ENCODE data around the gene GFRA1. TPM values are rescaled to one million over a fixed set of nuclear protein-coding genes. Genes with fewer than 3 reads are reported as not detected.

GFRA1 gene
- polyA plus RNA-seq, 1 of the 3 experiments (the other 2 are of a cell fraction): 1.6 TPM

GRCh38 chr10:116045366-116046356 lies 227.3 kb downstream of the GFRA1 start:
- POLR2A ChIA-PET: no interaction called here
- TF ChIP-seq NFIC (IDR thresholded peaks at IDR 0.05; ENCODE audit: borderline replicate concordance) (no peak), ELF1 (IDR thresholded peaks at IDR 0.05) (no peak), EP300 (IDR thresholded peaks at IDR 0.05; ENCODE audit: borderline replicate concordance in 1 of 2, low read depth in 1 of 2, low read length in 1 of 2) (no peak), RXRA (IDR thresholded peaks at IDR 0.05; ENCODE audit: borderline replicate concordance, low read depth) (no peak)
- H3K4me1 ChIP-seq (ENCODE audit: control insufficient read depth in 1 of 2, insufficient read depth in 2 of 2, low read depth in 1 of 2, low read length in 1 of 2): peaks cover 0 to 5% of the 10 kb centered on the region in 2 experiments; a peak in 1 of 4 replicates
- CTCF ChIA-PET: no interaction called here
- H3K9me3 ChIP-seq: no peaks in the 10 kb centered on the region
- H3K27ac ChIP-seq (ENCODE audit: low read depth in 2 of 2, low read length in 1 of 2): no peak overlapping the region
- no peaks in the 10 kb centered on the region for H3K9me2 ChIP-seq
- H3K4me3 ChIP-seq (ENCODE audit: low read depth in 2 of 2, low read length in 1 of 2): no peak overlapping the region
- H4K20me1 ChIP-seq (ENCODE audit: insufficient read depth): no peaks in the 10 kb centered on the region
- no peaks in the 10 kb centered on the region for H3K36me3 ChIP-seq (replicated peaks in 1 of 2; ENCODE audit: control insufficient read depth in 1 of 2, insufficient read depth in 2 of 2, low read length in 1 of 2)
- no peak overlapping the region for H2AFZ ChIP-seq (ENCODE audit: low read depth)
- H3K4me2 ChIP-seq: no peak overlapping the region
- H3F3A ChIP-seq (replicated peaks; ENCODE audit: insufficient read depth): no peaks in the 10 kb centered on the region
- 40% methylated on average over 13 of the region's 13 CpGs for WGBS (ENCODE audit: low lambda C conversion rate)
- no peak overlapping the region for H3K9ac ChIP-seq
- DNase-seq: no peak
- no peaks in the 10 kb centered on the region for H3K27me3 ChIP-seq (ENCODE audit: insufficient read depth)
- H3K79me2 ChIP-seq (ENCODE audit: insufficient read depth): no peaks in the 10 kb centered on the region

- CTCF ChIA-PET: no interaction called here
Observed at GRCh38 chr10:116044801-116045248, 228.2 kb downstream of the GFRA1 start.

GRCh38 chr10:116043861-116044260 lies 229.1 kb downstream of the GFRA1 start:
- Histone ChIP-seq H3K27me3 (ENCODE audit: insufficient read depth) (no peaks in the 10 kb centered on the region), H3K79me2 (ENCODE audit: insufficient read depth) (no peaks in the 10 kb centered on the region), H4K20me1 (ENCODE audit: insufficient read depth) (no peaks in the 10 kb centered on the region), H3K4me1 (ENCODE audit: control insufficient read depth in 1 of 2, insufficient read depth in 2 of 2, low read depth in 1 of 2, low read length in 1 of 2) (peaks cover 0 to 5% of the 10 kb centered on the region in 2 experiments; a peak in 1 of 4 replicates), H3K27ac (ENCODE audit: low read depth in 2 of 2, low read length in 1 of 2) (no peak overlapping the region), H3K9me3 (no peaks in the 10 kb centered on the region), H3K9ac (no peak overlapping the region), H3K4me2 (no peak overlapping the region), H2AFZ (ENCODE audit: low read depth) (no peak overlapping the region), H3K9me2 (no peaks in the 10 kb centered on the region), H3K4me3 (ENCODE audit: low read depth in 2 of 2, low read length in 1 of 2) (no peak overlapping the region), H3K36me3 (replicated peaks in 1 of 2; ENCODE audit: control insufficient read depth in 1 of 2, insufficient read depth in 2 of 2, low read length in 1 of 2) (no peaks in the 10 kb centered on the region), H3F3A (replicated peaks; ENCODE audit: insufficient read depth) (no peaks in the 10 kb centered on the region)
- POLR2A ChIA-PET: no interaction called here
- DNase-seq: no peak
- WGBS (ENCODE audit: low lambda C conversion rate): 52% methylated on average over 8 of the region's 8 CpGs
- TF ChIP-seq USF2 (IDR thresholded peaks at IDR 0.05; ENCODE audit: borderline replicate concordance, low read depth, low read length) (no peak), YY1 (IDR thresholded peaks at IDR 0.05; ENCODE audit: low read depth) (no peak), JUND (IDR thresholded peaks at IDR 0.05) (no peak), NFIC (IDR thresholded peaks at IDR 0.05; ENCODE audit: borderline replicate concordance) (no peak)
- CTCF ChIA-PET: no interaction called here

More at GRCh38 chr10:116044801-116045248, 228.2 kb downstream of the GFRA1 start:
- Histone ChIP-seq H3K4me1 (ENCODE audit: control insufficient read depth in 1 of 2, insufficient read depth in 2 of 2, low read depth in 1 of 2, low read length in 1 of 2) (peaks cover 0 to 5% of the 10 kb centered on the region in 2 experiments; a peak in 1 of 4 replicates), H3K79me2 (ENCODE audit: insufficient read depth) (no peaks in the 10 kb centered on the region), H3K9ac (no peak overlapping the region), H3K27ac (ENCODE audit: low read depth in 2 of 2, low read length in 1 of 2) (no peak overlapping the region), H2AFZ (ENCODE audit: low read depth) (no peak overlapping the region), H3K36me3 (replicated peaks in 1 of 2; ENCODE audit: control insufficient read depth in 1 of 2, insufficient read depth in 2 of 2, low read length in 1 of 2) (no peaks in the 10 kb centered on the region), H3F3A (replicated peaks; ENCODE audit: insufficient read depth) (no peaks in the 10 kb centered on the region), H3K9me2 (no peaks in the 10 kb centered on the region), H4K20me1 (ENCODE audit: insufficient read depth) (no peaks in the 10 kb centered on the region), H3K4me2 (no peak overlapping the region), H3K9me3 (no peaks in the 10 kb centered on the region), H3K4me3 (ENCODE audit: low read depth in 2 of 2, low read length in 1 of 2) (no peak overlapping the region), H3K27me3 (ENCODE audit: insufficient read depth) (no peaks in the 10 kb centered on the region)
- POLR2A ChIA-PET: no interaction called here
- 41% methylated on average over 3 of the region's 3 CpGs for WGBS (ENCODE audit: low lambda C conversion rate)
- TF ChIP-seq FOXJ3 (CRISPR knock-in tag; IDR thresholded peaks at IDR 0.05) (no peak), RCOR1 (IDR thresholded peaks at IDR 0.05; ENCODE audit: low read length) (no peak), POLR2AphosphoS5 (IDR thresholded peaks at IDR 0.05; ENCODE audit: low read depth, low read length) (no peak)
- DNase-seq: no peak

Data from SK-N-SH (cell line).